Sigmoid colon (tissue), 7 donors: Measurements from ENCODE around the gene PLEKHA7. TPM values are rescaled to one million over a fixed set of nuclear protein-coding genes. Genes with fewer than 3 reads are reported as not detected.
A peak's percentile ranks its signal among the peaks of the same experiment; 100 is the strongest.

Experiments used
- DNase-seq: peaks from one replicate; pipeline ENCODE4 v3.0.0-alpha.2; 2019
- H3K27ac ChIP-seq, 4 donors: fragments of 200-600 bp; sonication (generic); one replicate each; pipeline ENCODE4 v1.5.1; 2016 to 2019; ENCODE audit warnings: mild to moderate bottlenecking in 1 of 4
- H3K27me3 ChIP-seq, 3 donors: fragments of 200-600 bp; sonication (generic); one replicate each; pipeline ENCODE4 v1.5.1; 2019; ENCODE audit warnings: mild to moderate bottlenecking in 1 of 3
- H3K36me3 ChIP-seq, 4 donors: fragments of 200-600 bp; sonication (generic); one replicate each; pipeline ENCODE4 v1.5.1; 2016 to 2019
- H3K4me1 ChIP-seq, 4 donors: fragments of 200-600 bp; sonication (generic); one replicate each; pipeline ENCODE4 v1.5.1; 2017 to 2019
- H3K4me3 ChIP-seq, 4 donors: fragments of 200-600 bp; sonication (generic); one replicate each; pipeline ENCODE4 v1.5.1; 2017 to 2019; ENCODE audit warnings: mild to moderate bottlenecking in 2 of 4, moderate library complexity in 1 of 4
- H3K9me3 ChIP-seq, 4 donors: fragments of 200-600 bp in 3 of 4; sonication (generic) in 3 of 4; one replicate each; pipeline versions ENCODE4 v1.5.1 to v1.6.1; 2013 to 2019
- CTCF ChIP-seq, 4 experiments: fragments of 450-650 bp in 3 of 4; fragments of 200-600 bp in 1 of 4; IDR thresholded peaks; one replicate each; pipeline ENCODE4 v1.5.1; 2016 to 2019; ENCODE audit warnings: antibody characterized with exemption in 4 of 4, mild to moderate bottlenecking in 3 of 4, moderate library complexity in 2 of 4
- EP300 ChIP-seq, 4 donors: sonication (generic); formaldehyde crosslinking; IDR thresholded peaks; one replicate each; pipeline ENCODE4 v1.6.1; 2017; ENCODE audit warnings: antibody characterized with exemption in 4 of 4
- POLR2A ChIP-seq, 2 donors: fragments of 450-650 bp; IDR thresholded peaks; one replicate each; pipeline ENCODE4 v1.6.1; 2016; ENCODE audit warnings: antibody characterized with exemption in 2 of 2, mild to moderate bottlenecking in 2 of 2, moderate library complexity in 2 of 2
- POLR2AphosphoS5 ChIP-seq, 4 donors: sonication (generic); formaldehyde crosslinking; IDR thresholded peaks; one replicate each; pipeline ENCODE4 v1.6.1; 2017; ENCODE audit warnings: antibody characterized with exemption in 4 of 4
- WGBS, 2 donors: extraction: QIAGEN DNeasy Blood & Tissue Kit; methylation state at CpG; one replicate each; pipeline ENCODE4 v1.1.7; 2013; 5-methylcytosine and 5-hydroxymethylcytosine counted together
- intact Hi-C: fragments of 100-400 bp; cut with DNase I; formaldehyde crosslinking; loops from one replicate; pipeline ENCODE4 v1.15.1; 2023
- polyA plus RNA-seq, 3 donors: library from polyadenylated mRNA; stranded (reverse); fragments of 200-250 nt; gene quantifications; one replicate each; pipeline ENCODE4 v1.2.3, GENCODE V29; 2013
- total RNA-seq, 4 donors: library from RNA; depleted of rRNA; stranded (reverse); fragments of >200 nt; gene quantifications; one replicate each; pipeline ENCODE4 v1.1.0, GENCODE V29; 2016
- donor health status: healthy with polysubstance abuse.
- donor health status: Bipolar disorder and iron deficiency.
- donor health status: healthy.

Gene PLEKHA7
- total and polyA plus RNA-seq, 7 donors = 2.9 to 45.3 (median 10.2) TPM

GRCh38 chr11:16827139-16827538, 187.1 kb downstream of the PLEKHA7 start:
- Histone ChIP-seq H3K27ac (no peak overlapping the region), H3K4me3 (no peak overlapping the region), H3K9me3 (no peaks in the 10 kb centered on the region), H3K27me3 (no peaks in the 10 kb centered on the region), H3K4me1 (no peaks in the 10 kb centered on the region), H3K36me3 (no peaks in the 10 kb centered on the region)
- WGBS, 2 donors = 54 to 73% methylated on average over 2 of the region's 2 CpGs
- intact Hi-C loops = no loop called here
- TF ChIP-seq POLR2AphosphoS5 (IDR thresholded peaks at IDR 0.05) (no peak), CTCF (IDR thresholded peaks at IDR 0.05) (no peak), POLR2A (IDR thresholded peaks at IDR 0.05) (no peak), EP300 (IDR thresholded peaks at IDR 0.05) (no peak)
- DNase-seq = no peak

- TF ChIP-seq POLR2A (IDR thresholded peaks at IDR 0.05) (no peak), POLR2AphosphoS5 (IDR thresholded peaks at IDR 0.05) (no peak), EP300 (IDR thresholded peaks at IDR 0.05) (no peak), CTCF (IDR thresholded peaks at IDR 0.05) (no peak)
- H3K4me1 ChIP-seq = no peaks in the 10 kb centered on the region
- WGBS, 2 donors = 89 to 93% methylated on average over 9 of the region's 9 CpGs
- no peaks in the 10 kb centered on the region for H3K27me3 ChIP-seq
- H3K27ac ChIP-seq = no peak overlapping the region
- no peaks in the 10 kb centered on the region for H3K36me3 ChIP-seq
- DNase-seq = no peak
- intact Hi-C loops = no loop called here
- no peaks in the 10 kb centered on the region for H3K9me3 ChIP-seq
- no peak overlapping the region for H3K4me3 ChIP-seq
These were observed 188.2 kb downstream of the PLEKHA7 start for GRCh38 chr11:16825968-16826367.

GRCh38 chr11:16825101-16825500, 189.1 kb downstream of the PLEKHA7 start:
- no peaks in the 10 kb centered on the region for H3K36me3 ChIP-seq
- no peaks in the 10 kb centered on the region for H3K27me3 ChIP-seq
- H3K4me3 ChIP-seq = no peak overlapping the region
- WGBS, 2 donors = 82 to 91% methylated on average over 5 of the region's 5 CpGs
- no peak for TF ChIP-seq POLR2A (IDR thresholded peaks at IDR 0.05)
- no peak for TF ChIP-seq POLR2AphosphoS5 (IDR thresholded peaks at IDR 0.05)
- TF ChIP-seq EP300 (IDR thresholded peaks at IDR 0.05) = no peak
- TF ChIP-seq CTCF (IDR thresholded peaks at IDR 0.05) = no peak
- H3K9me3 ChIP-seq = no peaks in the 10 kb centered on the region
- DNase-seq = no peak
- H3K27ac ChIP-seq = no peak overlapping the region
- intact Hi-C loops = no loop called here
- H3K4me1 ChIP-seq = peaks cover 0 to 7% (median 6%) of the 10 kb centered on the region in 4 donors

GRCh38 chr11:16820324-16821092, 193.7 kb downstream of the PLEKHA7 start:
- 31 to 34% methylated on average over 8 of the region's 8 CpGs for WGBS, 2 donors
- no peaks in the 10 kb centered on the region for H3K36me3 ChIP-seq
- no peak overlapping the region for H3K27ac ChIP-seq
- H3K27me3 ChIP-seq = no peaks in the 10 kb centered on the region
- no peak for TF ChIP-seq POLR2AphosphoS5 (IDR thresholded peaks at IDR 0.05)
- TF ChIP-seq CTCF (IDR thresholded peaks at IDR 0.05) = peak; percentile 5 to 77 (median 66)
- H3K4me1 ChIP-seq = peaks cover 0 to 10% (median 6%) of the 10 kb centered on the region in 4 donors
- peak; percentile 83 for DNase-seq
- no peak overlapping the region for H3K4me3 ChIP-seq
- intact Hi-C loops = loop anchor here (5.0 kb wide), 1 partner anchor 252 kb away; no protein-coding TSS in a partner anchor
- no peaks in the 10 kb centered on the region for H3K9me3 ChIP-seq
